HG03159 (cell line): Measurements from ENCODE around the gene ENTPD8.
"Not testable (repeated sequence)": the region's sequence is repeated elsewhere in the genome, so short reads cannot be mapped to it uniquely, and the experiment has no call there.

Source experiments
- ATAC-seq: cut with Tn5 transposase; IDR thresholded peaks from one replicate; pipeline ENCODE4 v1.9.1; 2021; ENCODE audit warnings: mild to moderate bottlenecking, moderate library complexity; ENCODE audit not compliant: unreplicated experiment

ENTPD8 gene

DNA sequence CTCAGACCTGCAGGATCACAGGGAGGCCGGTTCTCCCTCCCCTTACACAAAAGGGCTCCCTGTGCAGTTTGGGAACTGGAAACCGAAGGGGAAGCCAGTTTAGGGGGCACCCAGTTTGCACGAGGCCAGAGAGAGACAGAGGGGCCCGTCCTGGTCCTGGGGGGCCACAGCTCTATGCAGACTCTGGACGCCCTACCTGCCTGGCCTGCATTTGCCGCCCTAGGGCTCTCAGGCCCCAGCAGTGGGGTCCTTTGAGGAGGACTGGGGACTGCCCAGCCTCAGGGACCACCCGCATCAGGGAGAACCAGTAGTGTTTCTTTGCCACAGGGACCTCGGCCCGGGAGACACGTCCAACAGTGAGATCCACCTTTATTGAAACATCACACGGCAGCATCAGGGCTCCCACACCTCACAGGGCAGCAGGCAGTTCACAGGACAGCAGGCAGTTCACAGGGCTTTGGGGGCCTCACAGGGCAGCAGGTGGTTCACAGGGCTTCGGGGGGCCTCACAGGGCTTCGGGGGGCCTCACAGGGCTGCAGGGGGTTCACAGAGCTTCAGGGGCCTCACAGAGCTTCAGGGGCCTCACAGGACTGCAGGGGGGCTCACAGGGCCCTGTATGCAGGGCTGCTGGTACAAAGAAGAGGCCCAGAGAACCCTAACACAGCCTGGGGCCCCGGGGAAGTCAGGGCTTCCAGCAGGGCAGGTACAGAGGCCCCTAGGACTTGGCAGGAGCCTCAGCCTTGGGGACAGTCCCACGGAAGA is 18.6 kb upstream of the ENTPD8 start:
- no peak for ATAC-seq

DNA sequence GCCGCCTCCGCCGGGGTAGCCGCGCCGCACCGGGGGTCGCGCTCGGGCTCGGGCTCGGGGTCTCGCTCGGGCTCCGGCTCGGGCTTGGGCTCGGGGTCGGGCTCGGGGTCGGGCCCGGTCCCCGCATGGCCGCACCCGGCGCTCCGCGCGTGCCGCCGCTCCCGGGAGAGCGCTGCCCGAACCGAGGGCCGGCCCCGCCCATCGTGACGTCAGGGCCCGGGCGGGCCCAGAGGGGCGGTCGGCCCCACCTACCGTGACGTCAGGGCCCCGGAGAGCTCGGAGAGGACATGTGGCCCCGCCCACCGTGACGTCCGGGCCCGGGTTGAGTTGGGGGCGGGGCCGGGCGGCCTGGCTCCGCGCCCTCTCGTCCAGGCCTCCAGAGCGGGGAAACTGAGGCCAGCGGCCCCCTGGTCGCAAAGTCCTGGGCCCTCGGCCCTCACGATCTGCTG is 18.0 kb upstream of the ENTPD8 start, which contains the start of gene NSMF:
Gene NSMF (minus strand): TSS at position 183 of the 449 bp plus-strand sequence. CDS start 232 bp downstream, outside the sequence.
- peak; percentile 61 for ATAC-seq

DNA sequence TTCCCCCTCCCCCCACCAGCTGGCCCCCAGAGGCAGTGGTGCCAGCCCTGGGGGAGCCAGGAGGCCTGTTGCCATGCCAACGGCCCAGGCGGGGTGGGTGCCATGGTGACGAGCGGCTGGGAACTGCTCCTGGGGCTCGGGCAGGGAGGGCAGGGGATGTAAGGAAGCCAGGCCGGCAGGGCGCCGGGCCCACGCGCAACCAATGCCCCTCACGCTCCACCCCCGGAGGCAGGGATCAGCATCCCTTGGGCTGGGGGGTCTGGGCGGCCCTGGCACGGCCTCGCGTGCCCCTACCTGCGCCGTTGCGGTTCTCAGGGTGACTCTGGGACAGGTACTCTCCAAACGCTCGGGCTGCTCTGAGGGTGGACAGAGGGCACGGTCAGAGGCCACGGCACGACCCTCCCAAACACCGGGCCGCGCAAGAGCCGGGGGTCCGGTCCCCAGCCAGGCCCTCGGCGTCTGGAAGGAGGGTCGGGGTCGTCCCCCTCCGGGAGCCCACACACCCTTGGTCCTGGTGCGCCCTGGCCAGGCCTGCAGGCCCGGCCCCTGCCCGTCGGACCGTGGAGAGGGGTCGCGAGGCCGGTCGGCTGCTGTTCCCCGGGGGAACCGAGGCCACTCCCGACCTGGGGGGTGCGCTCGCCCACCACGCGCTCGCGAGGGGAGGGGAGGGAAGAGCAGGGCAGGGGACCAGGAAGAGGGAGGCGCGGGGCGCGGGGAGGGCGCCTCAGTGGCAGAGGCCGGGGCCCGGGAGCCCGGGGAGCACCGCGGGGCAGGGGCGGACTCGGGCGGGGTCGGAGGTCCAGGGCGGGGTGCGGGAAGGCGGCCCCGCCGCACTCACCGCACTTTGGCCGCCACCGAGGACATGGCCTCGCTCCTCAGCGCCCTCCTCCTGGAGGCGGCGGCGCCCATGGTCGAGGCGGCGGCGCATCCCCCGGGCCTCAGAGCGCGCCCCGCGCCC is 17.3 kb upstream of the ENTPD8 start:
- ATAC-seq, result peak; percentile 4

DNA sequence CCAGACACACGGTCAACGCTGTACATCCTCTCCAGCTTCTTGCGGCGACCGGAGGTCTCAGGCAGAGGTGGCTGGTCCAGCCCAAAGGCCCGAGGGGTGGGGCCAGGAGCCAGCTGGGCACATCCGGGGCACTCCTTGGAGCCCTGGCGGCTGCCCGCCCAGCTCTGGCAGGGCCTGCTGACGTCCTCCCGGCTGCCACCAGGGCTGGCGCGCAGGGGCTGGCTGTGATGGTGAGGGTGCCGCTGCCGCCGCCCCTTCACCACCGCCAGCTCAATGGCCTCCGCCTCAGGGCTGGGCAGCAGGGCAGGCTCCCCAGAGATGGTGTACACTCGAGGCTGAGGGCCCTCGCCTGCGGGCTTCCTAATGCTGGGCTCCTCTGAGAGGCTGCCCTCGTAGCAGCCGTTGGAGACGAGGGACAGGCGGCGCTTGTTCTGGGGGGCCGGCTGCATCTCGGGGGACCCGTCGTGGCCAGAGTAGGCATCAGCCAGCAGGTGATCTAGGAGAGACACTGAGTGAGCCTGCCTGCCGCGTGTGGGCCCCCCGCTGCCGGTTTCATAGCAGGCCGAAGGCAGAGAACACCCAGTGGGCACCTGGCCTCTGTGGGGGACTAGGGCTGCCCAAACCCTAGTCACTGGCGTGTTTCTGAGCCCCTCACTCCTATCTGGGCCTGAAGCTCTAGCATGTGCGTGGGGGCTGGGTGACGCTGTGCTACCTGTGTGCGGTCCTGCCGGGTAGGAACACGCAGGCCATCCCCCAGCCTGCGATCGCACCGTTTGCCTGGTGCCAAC is 16.4 kb upstream of the ENTPD8 start:
- no peak for ATAC-seq

DNA sequence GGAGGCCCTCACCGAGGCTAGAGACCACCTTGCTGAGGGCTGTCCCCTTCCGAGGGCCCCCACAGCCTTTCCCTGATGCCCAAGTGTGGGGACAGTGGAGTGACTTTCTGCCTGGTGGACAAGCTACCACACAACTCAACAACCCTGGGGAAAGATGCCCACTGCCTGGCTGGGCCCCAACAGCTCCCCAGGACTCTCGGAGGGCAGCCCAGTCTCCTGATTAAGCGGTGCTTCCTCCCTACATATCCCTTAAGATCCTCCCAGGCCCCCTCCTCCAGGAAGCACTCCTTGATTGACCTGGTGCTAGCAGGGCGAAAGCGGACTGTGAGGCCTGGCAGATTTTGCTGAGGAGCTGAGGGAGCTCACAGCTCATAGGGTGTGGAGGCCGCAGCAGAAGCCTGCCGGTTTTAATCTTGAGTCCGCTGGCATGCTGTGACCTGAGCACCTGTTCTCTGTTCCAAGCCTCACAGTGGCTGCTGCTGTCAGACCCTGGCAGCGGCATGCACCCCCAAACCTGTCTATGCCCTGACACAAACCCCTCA is 15.8 kb upstream of the ENTPD8 start:
- no peak for ATAC-seq

DNA sequence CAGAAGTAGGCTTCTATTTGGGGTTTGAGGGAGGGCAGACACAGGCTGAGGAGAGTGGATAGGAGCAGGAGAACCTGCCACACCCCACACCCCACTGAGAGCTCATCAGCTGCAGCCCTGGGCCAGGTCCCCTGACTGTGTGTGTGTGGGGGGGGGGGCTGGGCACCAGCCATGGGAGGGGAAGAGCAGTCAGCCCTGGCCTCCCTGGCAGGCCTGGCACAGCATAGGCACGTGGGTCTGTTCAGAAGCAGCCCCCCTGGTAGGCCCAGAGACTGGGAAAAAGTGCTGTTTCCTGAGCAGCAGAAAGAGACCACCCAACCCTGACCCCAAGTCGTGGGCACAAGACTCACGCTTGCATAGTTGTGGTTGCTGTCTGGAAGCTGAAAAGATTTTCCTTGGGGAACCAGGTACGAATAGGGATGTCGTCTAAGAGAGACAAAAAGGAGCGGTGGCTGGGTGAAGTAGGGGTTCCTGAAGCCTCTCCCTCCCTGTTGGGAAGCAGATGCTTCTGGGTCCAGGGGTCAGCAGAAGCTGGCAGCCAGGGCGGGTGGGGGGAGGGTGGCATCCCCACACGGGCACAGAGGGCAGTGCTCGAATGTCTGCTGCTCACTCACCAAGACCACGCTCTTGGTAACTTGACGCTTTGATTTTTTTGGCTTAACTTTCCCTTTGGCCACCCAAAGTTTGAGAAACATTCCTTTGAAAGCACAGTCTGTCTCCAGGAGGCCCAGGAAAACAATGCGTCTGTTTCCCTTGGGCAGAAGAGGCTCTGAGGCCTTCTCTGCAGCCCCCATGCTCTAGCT is 15.1 kb upstream of the ENTPD8 start:
- no peak for ATAC-seq

DNA sequence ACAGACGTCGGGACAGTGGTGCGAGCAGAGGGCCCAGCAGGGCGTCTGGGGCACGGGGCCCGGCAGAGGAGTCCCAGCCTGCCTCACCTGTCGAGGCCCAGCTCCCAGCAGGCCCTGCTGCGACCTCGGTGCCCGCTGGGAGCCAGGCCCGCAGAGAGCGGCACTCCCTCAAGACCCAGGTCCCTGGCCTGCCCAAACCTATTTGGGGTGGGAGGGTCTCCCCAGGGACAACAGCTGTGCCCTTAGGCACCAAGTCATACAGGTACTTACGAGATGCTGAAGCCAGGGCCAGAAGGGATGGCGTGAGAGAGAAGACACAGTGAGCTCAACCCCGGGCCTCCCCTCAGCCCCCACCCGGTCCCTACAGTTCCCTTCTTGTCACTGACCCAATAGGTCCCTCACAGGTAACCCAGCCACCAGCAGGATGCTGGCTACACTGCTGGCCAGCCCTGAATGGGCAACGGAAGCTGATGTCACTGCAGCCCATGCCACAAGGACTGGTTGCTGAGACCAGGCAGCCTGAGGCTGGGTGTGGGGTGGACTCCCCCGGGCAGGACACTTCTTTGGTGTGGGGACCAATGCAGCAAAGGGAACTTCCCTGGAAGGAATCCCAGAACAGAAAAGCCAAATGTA is 14.3 kb upstream of the ENTPD8 start:
- no peak for ATAC-seq

DNA sequence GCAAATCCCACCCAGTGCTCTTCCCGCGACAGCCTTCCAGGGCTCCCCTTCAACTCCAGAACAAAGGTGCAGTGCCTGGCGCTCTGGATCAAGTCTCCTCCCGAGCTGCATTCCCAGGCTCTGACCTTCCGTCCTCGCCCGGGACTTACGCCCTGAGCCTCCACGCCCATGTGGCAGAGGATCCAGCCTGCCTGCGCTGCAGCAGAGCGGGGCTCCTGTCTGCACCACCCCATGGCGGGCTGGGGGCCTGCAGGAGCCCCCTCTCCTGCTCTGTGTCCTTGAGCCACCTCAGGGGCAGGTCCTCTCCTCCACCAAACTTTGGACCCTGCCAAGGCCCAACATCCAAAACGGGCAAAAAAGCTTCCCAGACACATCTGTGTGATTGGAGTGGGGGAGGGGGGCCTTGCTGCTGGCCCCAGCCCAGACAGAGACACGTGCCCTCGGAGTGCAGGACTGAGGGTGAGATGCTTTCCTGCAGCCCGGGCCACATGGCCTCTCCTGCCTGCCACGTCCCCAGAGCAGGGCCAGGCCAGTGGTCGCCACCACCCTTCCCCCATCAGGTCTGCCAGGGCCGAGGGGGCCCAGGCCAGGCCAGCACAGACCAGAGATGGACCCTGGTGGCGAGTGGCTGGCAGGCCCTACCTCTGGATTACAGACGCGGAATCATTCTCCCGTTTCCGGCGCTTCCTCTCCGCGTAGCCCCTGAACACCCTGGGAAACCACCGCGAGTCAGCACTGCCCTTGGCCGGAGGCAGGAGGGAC is 13.6 kb upstream of the ENTPD8 start:
- ATAC-seq, result no peak

DNA sequence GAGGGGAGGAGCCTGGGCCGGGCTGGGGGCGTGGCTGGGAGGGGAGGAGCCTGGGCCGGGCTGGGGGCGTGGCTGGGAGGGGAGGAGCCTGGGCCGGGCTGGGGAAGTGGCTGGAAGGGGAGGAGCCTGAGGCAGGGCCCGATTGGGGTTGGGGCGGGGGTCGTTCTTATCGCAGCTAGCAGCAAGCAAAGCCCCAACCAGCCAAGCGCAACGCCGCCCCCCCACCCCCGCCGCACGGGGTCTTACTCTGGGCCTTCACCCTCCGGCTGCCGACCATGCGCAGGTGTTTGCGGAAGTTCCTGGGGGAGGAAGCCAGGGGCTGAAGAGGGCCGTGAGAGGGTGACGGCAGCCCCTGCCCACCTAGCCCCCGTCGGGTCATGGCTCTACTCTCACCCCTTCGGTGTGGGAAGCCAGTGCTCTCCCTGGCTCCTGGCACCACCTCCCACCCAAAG is 13.0 kb upstream of the ENTPD8 start:
- no peak for ATAC-seq

DNA sequence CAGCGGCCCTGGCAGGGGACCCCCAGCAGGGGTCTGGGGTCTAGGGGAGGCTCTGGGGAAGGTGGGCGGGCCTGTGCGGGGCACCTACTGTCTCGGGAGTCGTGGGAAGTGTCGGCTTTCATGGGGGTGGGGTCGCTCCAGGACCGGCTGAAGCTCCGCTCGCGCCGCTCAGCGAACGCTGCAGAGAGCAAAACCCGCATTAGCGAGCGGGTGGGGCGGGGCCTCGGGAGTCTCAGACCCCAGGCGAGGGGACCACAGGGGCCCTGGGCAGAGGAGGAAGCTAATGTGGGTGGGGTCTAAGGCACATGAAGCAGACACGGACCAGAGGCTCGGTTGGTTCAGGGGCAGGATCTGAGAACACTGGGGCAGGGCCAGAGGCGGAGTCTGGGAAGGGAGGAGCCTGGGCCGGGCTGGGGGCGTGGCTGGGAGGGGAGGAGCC is 12.5 kb upstream of the ENTPD8 start:
- peak; percentile 60 for ATAC-seq

DNA sequence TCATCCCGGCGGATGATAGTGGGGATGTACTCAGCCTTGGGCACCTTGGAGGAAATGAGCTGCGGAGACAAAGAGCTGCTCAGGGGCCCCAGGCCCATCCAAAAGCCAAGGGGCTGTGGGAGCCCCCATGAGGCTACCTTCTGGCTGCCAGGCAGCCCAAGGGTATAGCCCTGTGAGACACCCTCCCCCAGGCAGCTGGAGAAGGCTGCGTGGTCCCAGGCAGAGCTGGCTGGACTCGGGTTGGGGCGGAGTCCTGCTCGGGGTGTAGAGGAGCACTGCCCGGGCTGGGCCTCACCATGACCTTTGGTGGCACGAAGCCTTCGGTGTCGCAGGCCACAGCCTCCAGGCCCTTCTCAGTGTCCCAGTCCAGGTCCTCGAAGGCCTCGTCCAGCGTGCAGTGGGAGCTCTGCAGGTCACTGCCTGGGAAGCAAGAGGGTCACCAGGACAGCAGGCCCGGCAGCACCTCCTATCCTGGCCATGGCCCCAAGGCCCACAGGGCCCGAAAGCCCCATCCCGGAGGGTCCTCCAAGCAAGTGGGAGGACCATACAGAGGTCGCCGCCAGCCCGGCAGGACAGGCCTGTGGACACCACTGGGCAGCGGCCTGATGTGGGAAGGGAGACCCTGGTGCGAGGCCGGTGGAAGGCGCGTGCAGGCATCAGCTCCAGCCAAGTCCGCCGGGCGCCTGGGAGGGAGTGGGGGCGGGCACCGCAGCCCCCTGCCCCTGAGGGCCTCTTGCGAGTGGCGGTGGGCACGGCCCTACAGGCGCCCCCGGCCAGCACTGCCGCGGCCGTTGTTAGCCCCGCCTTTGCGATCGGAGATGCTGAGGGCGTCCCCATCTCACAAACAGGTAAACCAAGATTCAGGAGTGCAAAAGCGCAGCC is 11.8 kb upstream of the ENTPD8 start:
- ATAC-seq, result no peak

DNA sequence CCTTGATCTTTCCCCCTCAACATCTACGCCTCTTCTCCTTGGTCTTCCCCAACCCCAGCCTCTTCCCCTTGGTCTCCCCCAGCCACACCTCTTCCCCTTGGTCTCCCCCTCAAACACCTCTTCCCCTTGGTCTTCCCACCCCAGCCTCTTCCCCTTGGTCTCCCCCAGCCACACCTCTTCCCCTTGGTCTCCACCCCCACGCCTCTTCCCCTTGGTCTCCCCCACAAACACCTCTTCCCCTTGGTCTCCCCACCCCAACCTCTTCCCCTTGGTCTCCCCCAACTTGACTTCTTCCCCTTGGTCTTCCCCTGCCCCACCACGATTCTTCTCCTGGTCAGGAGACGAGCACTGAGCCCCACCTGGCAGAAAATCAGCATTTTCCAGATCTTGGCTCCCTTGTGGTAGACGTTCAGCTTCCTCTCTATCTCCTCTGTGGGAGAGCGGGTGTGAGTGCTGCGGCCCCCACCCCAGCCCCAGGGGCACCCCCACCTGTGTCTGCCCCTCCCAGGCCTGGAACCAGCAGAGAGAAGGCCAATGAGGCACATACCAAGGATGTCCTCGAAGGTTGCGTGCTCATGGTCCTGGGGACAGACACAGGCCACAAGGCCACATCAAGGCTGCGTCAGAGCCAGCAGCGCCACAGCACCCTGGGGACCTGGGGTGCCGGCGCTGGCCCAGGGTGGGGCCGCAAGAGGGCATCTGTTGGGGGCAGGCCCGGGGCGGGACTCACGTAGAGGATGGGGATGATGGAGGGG is 11.0 kb upstream of the ENTPD8 start:
- ATAC-seq, result no peak

DNA sequence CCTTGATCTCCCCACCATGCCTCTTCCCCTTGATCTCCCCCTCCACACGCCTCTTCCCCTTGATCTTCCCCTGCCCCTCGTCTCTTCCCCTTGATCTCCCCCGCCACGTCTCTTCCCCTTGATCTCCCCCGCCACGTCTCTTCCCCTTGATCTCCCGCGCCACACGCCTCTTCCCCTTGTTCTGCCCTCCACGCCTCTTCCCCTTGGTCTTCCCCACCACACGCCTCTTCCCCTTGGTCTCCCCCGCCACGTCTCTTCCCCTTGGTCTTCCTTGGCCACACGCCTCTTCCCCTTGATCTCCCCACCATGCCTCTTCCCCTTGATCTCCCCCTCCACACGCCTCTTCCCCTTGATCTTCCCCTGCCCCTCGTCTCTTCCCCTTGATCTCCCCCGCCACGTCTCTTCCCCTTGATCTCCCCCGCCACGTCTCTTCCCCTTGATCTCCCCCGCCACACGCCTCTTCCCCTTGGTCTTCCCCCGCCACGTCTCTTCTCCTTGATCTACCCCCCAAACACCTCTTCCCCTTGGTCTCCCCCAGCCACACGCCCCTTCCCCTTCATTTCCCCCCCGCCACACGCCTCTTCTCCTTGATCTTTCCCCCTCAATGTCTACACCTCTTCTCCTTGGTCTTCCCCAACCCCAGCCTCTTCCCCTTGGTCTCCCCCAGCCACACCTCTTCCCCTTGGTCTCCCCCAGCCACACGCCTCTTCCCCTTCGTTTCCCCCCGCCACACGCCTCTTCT is 10.3 kb upstream of the ENTPD8 start:
- not testable (repeated sequence) for ATAC-seq

DNA sequence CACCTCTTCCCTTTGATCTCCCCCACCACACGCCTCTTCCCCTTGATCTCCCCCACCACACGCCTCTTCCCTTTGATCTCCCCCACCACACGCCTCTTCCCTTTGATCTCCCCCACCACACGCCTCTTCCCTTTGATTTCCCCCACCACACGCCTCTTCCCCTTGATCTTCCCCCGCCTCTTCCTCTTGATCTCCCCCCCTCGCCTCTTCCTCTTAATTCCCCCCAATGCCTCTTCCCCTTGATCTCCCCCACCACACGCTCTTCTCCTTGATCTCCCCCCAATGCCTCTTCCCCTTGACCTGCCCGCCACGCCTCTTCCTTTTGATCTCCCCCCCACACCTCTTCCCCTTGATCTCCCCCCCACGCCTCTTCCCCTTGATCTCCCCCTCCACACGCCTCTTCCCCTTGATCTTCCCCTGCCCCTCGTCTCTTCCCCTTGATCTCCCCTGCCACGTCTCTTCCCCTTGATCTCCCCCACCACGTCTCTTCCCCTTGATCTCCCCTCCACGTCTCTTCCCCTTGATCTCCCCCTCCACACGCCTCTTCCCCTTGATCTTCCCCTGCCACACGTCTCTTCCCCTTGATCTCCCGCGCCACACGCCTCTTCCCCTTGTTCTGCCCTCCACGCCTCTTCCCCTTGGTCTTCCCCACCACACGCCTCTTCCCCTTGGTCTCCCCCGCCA is 9.5 kb upstream of the ENTPD8 start:
- ATAC-seq, result not testable (repeated sequence)

DNA sequence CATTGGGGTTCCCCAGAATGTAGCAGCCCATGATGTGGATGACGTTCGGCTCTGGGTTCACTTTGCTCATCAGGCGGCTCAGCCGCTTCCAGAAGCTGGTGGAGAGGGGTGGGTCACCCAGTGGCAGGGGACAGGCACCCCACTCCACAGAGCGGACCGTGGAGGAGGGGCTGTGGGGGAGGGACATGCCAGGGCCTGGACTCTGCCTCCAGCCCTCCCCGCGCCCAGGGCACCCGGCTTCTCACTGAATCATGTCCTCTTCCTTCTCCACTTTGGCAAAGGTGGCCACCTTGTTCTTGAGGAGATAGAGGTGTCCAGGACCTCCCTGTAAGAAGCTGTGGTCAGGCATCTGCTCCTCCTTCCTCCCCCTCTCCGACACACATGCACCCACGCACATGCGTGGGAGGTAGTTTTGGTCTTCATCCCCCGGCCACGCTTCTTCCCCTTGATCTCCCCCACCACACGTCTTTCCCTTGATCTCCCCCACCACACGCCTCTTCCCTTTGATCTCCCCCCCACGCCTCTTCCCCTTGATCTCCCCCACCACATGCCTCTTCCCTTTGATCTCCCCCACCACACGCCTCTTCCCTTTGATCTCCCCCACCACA is 8.9 kb upstream of the ENTPD8 start:
- ATAC-seq, result no peak
